ENCODE measurements around the gene XYLT1. TPM values are rescaled to one million over a fixed set of nuclear protein-coding genes. Genes with fewer than 3 reads are reported as not detected.

Gene XYLT1
- total RNA-seq, 1 experiment from 2014 or later: 13.0 TPM

DNA sequence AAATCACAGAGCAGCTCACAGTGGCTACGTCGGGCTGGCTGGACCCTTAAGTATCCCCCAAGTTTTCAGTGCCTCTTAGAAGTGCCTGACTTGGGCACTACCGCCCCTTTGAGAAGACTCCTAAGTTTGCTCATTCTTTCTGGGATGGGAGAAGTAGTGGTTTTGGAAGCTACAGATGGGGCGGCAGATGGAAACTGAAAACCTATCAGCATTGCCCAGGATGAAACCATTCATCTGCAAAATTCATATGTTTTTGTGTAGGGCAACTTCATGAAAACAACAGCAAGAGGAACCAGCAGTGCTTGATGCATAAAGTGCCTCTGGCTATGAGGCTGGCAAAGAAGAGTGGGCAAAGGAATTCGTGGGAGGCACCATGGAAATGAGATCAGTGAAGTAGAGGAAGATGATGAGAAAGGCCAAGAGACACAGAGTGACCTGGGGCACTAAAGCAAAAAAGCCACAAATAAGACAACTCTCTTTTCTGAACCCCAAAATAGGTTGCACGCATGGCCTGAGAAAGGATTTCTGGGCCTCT, 277.1 kb downstream of the XYLT1 start:
- Histone ChIP-seq H3K36me3 (peaks cover 13% of the 10 kb centered on the region; the same call in 1 of the 2 replicates), H3K4me3 (no peak overlapping the region), H3K27ac (no peak overlapping the region), H3K9me3 (replicated peaks) (no peaks in the 10 kb centered on the region; the same call in 1 of the 2 replicates), H3K4me1 (replicated peaks) (no peaks in the 10 kb centered on the region), H3K27me3 (replicated peaks) (no peaks in the 10 kb centered on the region)
- DNase-seq (ENCODE audit: low read depth in 1 of 2, low spot score in 2 of 2): no peak

DNA sequence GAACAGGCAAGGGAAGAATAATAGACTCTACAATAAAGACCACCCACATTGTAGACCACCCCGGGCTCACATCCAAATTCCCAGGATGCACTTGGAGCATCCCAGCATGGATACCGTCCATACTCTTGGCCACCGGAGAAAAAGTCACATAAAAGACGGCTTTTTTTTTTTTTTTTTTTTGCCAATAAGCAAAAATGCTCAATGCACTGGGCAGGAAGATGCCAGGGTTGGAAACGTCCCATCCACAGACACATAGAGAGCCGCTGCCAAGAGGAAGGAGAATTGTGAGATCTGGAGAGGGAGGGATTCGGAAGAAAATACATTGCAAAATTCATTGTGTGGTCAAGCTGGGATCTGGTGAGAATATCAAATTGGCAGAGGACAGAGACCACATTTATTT, 286.7 kb downstream of the XYLT1 start:
- Histone ChIP-seq H3K36me3 (no peaks in the 10 kb centered on the region), H3K4me1 (replicated peaks) (no peaks in the 10 kb centered on the region), H3K4me3 (no peak overlapping the region), H3K27me3 (replicated peaks) (no peaks in the 10 kb centered on the region), H3K9me3 (replicated peaks) (no peaks in the 10 kb centered on the region), H3K27ac (no peak overlapping the region)
- DNase-seq (ENCODE audit: low read depth in 1 of 2, low spot score in 2 of 2): no peak

DNA sequence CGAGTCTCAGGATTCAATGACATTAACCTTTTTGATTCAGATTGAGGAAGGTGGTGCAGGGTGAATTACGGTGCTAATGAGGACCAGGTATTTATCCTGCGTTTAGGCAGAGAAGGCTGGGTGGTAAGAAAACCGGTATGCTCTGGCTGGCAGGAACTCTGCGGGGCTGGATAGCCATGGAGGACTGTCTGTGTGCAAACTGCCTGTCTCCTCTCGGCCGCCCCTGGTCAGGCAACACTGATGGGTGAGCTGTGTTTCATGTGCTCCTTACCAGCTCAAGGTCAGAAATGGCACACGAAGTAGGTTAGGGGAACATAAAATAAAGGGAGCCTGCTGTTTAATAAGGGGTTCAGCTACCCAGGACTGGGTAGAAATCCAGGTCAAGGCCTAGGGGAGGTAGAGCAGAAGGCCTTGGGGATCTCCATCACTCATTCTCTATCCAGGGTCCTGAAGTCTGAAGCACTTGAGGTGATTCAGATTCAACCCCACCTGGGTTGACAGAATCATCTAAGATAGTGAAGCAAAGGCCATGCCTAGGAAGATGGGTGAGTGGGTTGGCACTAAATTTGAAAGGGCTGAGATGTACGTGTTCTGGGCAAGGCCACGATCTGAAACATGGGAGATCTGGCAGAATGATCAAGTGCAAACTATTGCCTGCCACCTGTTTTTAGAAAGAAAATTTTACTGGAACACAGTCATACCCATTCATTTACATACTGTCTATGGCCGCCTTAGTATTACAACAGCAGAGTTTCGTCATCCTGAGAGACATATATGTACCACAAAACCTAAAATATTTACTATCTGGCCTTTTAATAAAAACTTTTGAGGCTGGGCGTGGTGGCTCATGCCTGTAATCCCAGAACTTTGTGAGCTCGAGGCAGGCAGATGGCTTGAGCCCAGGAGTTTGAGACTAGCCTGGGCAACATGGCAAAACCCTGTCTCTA, 292.5 kb downstream of the XYLT1 start:
- Histone ChIP-seq H3K27me3 (replicated peaks) (no peaks in the 10 kb centered on the region), H3K27ac (no peak overlapping the region)
- DNase-seq (ENCODE audit: low read depth in 1 of 2, low spot score in 2 of 2): no peak

DNA sequence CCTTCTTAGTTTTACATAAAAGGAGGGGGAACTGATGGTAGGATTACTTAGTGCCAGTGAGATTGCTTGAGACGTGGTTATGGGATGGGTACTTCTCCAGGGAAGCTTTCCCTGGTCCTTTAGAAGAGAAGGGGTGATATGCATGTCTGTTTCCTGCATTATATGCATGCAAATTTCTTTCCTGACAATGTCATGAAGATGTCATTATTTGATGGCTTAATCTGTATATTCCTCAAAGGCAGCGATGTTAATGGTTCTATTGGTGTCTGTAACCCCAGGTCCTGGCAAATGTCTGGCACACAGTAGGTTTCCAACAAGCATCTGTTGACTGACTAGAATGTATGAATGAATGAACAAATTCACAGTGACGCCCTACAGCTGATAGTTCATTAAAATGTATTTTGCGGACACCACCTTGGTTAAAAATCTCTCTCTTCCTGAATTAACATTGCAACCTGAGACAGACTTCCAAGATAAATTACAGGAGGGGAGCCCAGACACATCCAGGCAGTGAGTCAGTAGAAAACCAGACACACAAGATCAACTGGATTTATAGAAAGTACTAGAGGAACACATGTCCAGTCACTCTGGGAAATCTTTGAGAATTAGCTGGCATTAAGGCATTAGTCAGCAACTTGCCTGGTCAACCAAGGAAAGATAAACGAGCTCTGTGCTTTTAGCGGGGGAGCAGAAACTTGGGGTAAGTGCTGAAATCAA, 293.4 kb downstream of the XYLT1 start:
- DNase-seq (ENCODE audit: low read depth in 1 of 2, low spot score in 2 of 2): no peak
- no peak overlapping the region for H3K27ac ChIP-seq
- H3K4me3 ChIP-seq: no peak overlapping the region
- no peaks in the 10 kb centered on the region for H3K27me3 ChIP-seq (replicated peaks)
- H3K9me3 ChIP-seq (replicated peaks): no peaks in the 10 kb centered on the region
- no peaks in the 10 kb centered on the region for H3K4me1 ChIP-seq (replicated peaks)
- H3K36me3 ChIP-seq: no peaks in the 10 kb centered on the region

More for the DNA sequence above, 292.5 kb downstream of the XYLT1 start:
- Histone ChIP-seq H3K9me3 (replicated peaks) (no peaks in the 10 kb centered on the region), H3K4me1 (replicated peaks) (no peaks in the 10 kb centered on the region), H3K4me3 (no peak overlapping the region), H3K36me3 (no peaks in the 10 kb centered on the region)

DNA sequence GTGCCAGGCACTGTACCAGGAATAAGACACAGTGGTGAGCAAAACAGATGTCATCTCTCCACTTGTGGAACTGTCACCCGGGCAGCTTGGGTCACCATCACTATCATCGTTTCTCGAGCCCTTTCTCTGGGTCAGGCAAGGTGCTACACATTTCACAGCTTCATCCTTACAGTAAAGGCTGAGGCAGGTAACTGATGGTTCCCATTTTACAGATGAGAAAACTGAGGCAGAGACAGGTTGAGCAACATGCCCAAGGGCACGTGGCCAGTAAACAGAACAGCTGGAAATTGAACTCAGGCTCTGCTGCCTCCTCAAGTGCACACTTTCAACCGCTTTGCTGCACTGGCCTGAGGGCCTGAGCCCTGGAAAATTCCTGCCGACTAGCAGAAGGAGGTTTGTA, 294.6 kb downstream of the XYLT1 start:
- Histone ChIP-seq H3K4me1 (replicated peaks) (no peaks in the 10 kb centered on the region), H3K36me3 (no peaks in the 10 kb centered on the region), H3K27me3 (replicated peaks) (no peaks in the 10 kb centered on the region), H3K4me3 (no peak overlapping the region), H3K9me3 (replicated peaks) (no peaks in the 10 kb centered on the region), H3K27ac (no peak overlapping the region)
- DNase-seq (ENCODE audit: low read depth in 1 of 2, low spot score in 2 of 2): no peak

DNA sequence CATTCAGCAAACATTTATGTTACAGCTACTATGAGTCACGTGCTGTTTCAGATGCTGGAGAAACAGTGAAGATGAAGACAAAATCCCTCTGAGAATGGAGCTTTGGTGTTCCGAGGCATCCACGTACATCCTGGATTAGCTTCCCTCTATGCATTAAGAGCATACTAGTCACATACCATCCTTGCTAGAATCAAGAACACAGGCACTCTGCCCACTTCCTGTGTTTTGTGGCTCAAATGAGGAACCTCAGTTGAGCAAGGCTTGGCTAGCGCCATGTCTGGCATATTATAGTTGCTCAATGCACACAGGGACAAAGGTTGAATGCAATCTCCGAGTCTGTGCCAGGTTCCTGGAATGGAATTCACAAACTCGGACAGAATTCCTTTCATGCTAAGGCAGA, 297.5 kb downstream of the XYLT1 start:
- H3K27ac ChIP-seq: no peak overlapping the region
- H3K9me3 ChIP-seq (replicated peaks): no peaks in the 10 kb centered on the region
- no peak overlapping the region for H3K4me3 ChIP-seq
- H3K36me3 ChIP-seq: no peaks in the 10 kb centered on the region
- DNase-seq (ENCODE audit: low read depth in 1 of 2, low spot score in 2 of 2): no peak
- H3K4me1 ChIP-seq (replicated peaks): no peaks in the 10 kb centered on the region
- no peaks in the 10 kb centered on the region for H3K27me3 ChIP-seq (replicated peaks)

DNA sequence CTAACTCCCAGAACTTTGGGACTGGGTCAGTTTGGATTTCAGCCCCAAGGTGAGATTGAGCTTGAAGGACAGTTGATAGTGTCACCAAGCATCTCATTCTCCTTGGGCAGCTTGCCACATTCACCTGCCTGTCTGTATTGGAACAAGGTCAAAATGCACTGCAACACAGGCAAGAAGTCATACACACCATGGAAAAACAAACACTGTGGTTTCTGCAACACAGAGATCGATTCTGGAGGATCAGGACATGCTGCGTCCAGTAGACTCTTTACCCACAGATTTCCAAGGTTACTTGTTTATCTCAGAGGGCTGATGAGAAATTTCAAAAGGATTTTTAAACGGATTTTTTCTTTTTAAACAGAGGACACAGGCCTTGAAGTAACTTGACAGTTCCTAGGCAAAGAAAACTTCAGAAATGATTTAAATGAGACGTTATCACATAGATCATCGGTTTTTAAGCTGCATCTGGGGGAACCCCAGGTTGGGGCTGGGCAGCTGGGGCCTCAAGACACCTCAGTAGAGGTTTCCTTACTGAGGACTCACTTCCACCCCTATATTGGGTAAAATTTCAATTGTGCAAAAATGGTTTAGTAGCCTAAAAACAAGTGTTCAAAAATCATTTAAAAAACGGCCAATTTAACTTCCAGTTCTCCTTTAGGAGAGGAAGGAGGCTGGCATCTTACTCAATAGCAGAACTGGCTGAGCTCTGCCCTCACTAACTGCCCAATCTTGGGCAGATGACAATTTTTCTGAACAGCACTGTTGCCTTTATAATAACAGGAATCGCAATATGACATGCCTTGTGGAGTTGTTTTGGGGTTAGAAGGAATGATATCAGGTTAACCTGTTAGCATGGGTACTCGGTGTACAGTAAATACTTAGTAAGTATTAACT, 299.3 kb downstream of the XYLT1 start:
- no peak overlapping the region for H3K4me3 ChIP-seq
- no peaks in the 10 kb centered on the region for H3K9me3 ChIP-seq (replicated peaks)
- no peaks in the 10 kb centered on the region for H3K27me3 ChIP-seq (replicated peaks)
- no peaks in the 10 kb centered on the region for H3K4me1 ChIP-seq (replicated peaks)
- H3K27ac ChIP-seq: no peak overlapping the region
- no peaks in the 10 kb centered on the region for H3K36me3 ChIP-seq
- DNase-seq (ENCODE audit: low read depth in 1 of 2, low spot score in 2 of 2): no peak

DNA sequence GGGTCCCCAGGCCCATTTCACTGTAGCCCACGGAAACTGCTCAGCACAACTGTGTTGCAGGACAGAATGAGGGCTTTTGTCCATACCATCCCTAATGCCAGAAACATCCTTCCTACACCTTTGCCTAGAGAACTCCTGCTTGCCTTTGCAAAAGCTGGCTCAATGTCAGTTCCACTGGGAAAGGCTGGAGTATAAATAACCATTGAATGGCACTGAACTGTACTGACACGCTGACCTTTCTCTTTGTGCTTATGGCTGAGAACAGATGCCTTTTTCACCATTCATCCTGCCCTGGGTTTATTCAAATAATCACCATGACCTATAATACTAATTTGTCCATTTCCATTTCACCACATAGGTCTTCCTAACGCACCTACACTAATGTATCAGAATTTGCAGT, 300.3 kb downstream of the XYLT1 start:
- H3K27ac ChIP-seq: no peak overlapping the region
- H3K4me3 ChIP-seq: no peak overlapping the region
- H3K36me3 ChIP-seq: no peaks in the 10 kb centered on the region
- no peaks in the 10 kb centered on the region for H3K27me3 ChIP-seq (replicated peaks)
- H3K4me1 ChIP-seq (replicated peaks): no peaks in the 10 kb centered on the region
- DNase-seq (ENCODE audit: low read depth in 1 of 2, low spot score in 2 of 2): no peak
- no peaks in the 10 kb centered on the region for H3K9me3 ChIP-seq (replicated peaks)

DNA sequence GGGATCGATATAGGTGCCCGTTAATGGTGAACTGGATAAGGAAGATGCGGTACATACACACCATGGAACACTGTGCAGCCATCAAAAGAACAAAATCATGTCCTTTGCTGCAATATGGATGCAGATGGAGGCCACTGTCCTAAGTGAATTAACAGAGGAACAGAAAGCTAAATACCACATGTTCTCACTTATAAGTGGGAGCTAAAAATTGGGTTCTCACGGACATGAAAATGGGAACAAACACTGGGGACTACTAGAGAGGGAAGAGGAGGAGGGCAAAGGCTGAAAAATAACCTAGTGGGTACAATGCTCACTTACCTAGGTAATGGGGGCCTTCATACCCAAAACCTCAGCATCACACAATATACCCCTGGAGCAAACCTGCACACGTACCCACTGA, 302.6 kb downstream of the XYLT1 start:
- Histone ChIP-seq H3K9me3 (replicated peaks) (no peaks in the 10 kb centered on the region), H3K4me1 (replicated peaks) (no peaks in the 10 kb centered on the region), H3K4me3 (no peak overlapping the region), H3K27ac (no peak overlapping the region), H3K36me3 (no peaks in the 10 kb centered on the region), H3K27me3 (replicated peaks) (no peaks in the 10 kb centered on the region)
- DNase-seq (ENCODE audit: low read depth in 1 of 2, low spot score in 2 of 2): no peak

DNA sequence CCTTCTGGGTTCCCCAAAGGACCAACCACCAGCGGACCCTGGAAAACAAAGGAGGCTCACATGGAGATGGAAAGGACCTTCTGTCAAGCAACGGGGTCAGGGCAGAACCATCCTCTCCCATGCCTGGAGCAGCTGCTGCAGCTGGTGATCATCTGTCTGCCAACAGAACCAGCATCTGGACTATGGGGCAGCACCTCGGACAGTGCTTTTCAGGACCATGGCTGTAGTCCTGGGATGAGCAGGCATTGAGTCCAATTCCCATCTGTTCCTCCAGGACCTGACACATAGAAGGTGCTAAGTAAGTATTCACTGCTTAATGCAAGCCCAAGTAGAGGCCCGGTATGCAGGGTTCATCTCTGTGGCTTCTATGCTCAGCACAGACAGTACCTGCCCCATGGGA, 304.7 kb downstream of the XYLT1 start:
- Histone ChIP-seq H3K27me3 (replicated peaks) (no peaks in the 10 kb centered on the region), H3K36me3 (no peaks in the 10 kb centered on the region), H3K4me1 (replicated peaks) (no peaks in the 10 kb centered on the region), H3K4me3 (no peak overlapping the region), H3K9me3 (replicated peaks) (no peaks in the 10 kb centered on the region), H3K27ac (no peak overlapping the region)
- DNase-seq (ENCODE audit: low read depth in 1 of 2, low spot score in 2 of 2): no peak

DNA sequence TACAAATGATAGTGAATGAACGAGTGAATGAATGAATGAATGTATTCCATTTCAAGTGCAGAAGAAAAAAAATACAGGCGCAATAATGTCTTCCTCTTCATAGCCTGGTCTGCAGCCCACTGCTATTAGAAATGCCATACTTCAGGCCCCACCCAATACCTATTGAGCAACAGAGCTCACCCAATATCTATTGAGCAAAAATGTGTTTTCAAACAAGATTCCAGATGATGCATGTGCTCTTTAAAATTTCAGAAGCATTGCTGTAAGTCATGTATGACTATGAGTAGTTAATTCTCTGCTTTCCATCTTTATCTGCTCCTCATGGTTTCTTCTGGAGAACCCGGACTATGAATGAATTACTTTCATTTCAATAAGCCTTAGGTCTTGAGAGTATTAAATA, 308.2 kb downstream of the XYLT1 start:
- H3K4me1 ChIP-seq (replicated peaks): no peaks in the 10 kb centered on the region
- H3K27ac ChIP-seq: no peak overlapping the region
- DNase-seq (ENCODE audit: low read depth in 1 of 2, low spot score in 2 of 2): no peak
- no peaks in the 10 kb centered on the region for H3K9me3 ChIP-seq (replicated peaks)
- no peaks in the 10 kb centered on the region for H3K27me3 ChIP-seq (replicated peaks)
- H3K36me3 ChIP-seq: no peaks in the 10 kb centered on the region
- no peak overlapping the region for H3K4me3 ChIP-seq

DNA sequence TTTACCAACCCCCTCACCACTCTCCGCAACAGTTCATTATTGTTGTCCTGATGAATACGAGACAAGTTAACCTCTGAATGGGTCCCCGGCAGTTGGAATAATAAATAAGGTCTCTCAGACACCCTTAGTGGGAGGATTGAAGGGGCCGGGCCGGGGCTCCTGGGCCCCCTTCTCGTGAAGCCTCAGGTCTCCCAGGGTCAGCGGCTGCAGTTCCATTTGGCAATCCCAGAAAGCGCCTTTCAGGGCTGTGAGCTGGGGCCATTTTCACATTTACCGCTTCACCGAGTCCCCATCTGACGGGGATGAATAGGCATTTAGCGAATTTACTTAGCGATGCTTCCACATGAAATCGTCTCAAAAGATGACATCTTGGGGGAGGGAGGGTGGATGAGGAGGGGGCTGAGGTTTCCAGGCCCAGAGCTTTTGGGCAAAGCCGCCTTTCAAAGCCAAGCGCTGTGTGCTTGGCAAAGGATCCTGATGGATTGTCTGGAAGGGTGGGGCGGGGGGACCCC, 309.8 kb downstream of the XYLT1 start:
- Histone ChIP-seq H3K4me3 (no peak overlapping the region), H3K9me3 (replicated peaks) (no peaks in the 10 kb centered on the region), H3K27me3 (replicated peaks) (no peaks in the 10 kb centered on the region), H3K4me1 (replicated peaks) (no peaks in the 10 kb centered on the region), H3K36me3 (no peaks in the 10 kb centered on the region), H3K27ac (no peak overlapping the region)
- no peak for DNase-seq (ENCODE audit: low read depth in 1 of 2, low spot score in 2 of 2)

DNA sequence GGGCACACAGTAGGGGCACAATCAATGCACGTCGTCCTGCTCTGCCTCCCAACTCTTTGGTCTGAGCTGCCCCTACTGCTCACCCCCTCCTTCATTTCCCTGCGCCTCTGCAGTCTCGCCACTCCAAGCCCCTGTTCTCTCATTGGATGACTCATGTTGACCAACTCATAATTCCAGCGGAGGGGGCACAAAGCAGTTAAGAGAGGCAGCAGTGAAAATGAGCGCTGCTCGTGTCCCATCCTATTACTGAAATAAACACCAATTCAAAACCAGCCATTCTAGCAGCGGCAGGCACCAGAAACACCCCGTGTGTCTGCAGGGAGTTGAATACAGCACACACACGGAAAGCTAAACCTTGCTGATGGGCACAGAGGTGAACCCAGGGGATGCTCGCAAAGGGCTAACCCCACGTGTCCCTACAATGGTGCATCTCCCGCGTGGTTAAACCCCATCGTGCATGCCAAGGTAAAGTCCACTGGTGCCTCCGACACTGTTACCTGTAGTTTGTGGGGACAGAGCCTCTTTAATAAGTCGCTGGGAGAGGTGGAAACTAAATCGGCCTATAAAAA, 310.4 kb downstream of the XYLT1 start:
- Histone ChIP-seq H3K4me1 (replicated peaks) (no peaks in the 10 kb centered on the region), H3K27ac (no peak overlapping the region), H3K36me3 (no peaks in the 10 kb centered on the region), H3K27me3 (replicated peaks) (no peaks in the 10 kb centered on the region), H3K9me3 (replicated peaks) (no peaks in the 10 kb centered on the region), H3K4me3 (no peak overlapping the region)
- no peak for DNase-seq (ENCODE audit: low read depth in 1 of 2, low spot score in 2 of 2)
